ELF-1 (cell line): Measurements from ENCODE around the gene CLIC3.
"Not testable (repeated sequence)": the region's sequence is repeated elsewhere in the genome, so short reads cannot be mapped to it uniquely, and the experiment has no call there.

Experiments
- DNase-seq: peaks from one replicate; pipeline ENCODE4 v3.0.0-alpha.2; 2016; ENCODE audit warnings: low read depth, low spot score

The CLIC3 gene

GRCh38 chr9:137017071-137017470 lies 20.7 kb upstream of the CLIC3 start:
- no peak for DNase-seq

GRCh38 chr9:137016436-137016835 lies 20.1 kb upstream of the CLIC3 start:
- DNase-seq = no peak

GRCh38 chr9:137015976-137016375 lies 19.6 kb upstream of the CLIC3 start:
- no peak for DNase-seq

GRCh38 chr9:137015540-137015930 lies 19.2 kb upstream of the CLIC3 start:
- no peak for DNase-seq

- no peak for DNase-seq
These were observed 18.6 kb upstream of the CLIC3 start for GRCh38 chr9:137014776-137015539.

- DNase-seq = no peak
These were observed 17.8 kb upstream of the CLIC3 start for GRCh38 chr9:137014166-137014565.

- DNase-seq = no peak
These were observed 17.2 kb upstream of the CLIC3 start for GRCh38 chr9:137013571-137013940.

- DNase-seq = no peak
These were observed 16.6 kb upstream of the CLIC3 start for GRCh38 chr9:137012694-137013570.

- no peak for DNase-seq
These were observed 15.7 kb upstream of the CLIC3 start for GRCh38 chr9:137011907-137012675.

- DNase-seq = no peak
These were observed 14.8 kb upstream of the CLIC3 start for GRCh38 chr9:137011156-137011555.

GRCh38 chr9:137009938-137010732 lies 13.8 kb upstream of the CLIC3 start:
- DNase-seq = no peak

- no peak for DNase-seq
These were observed 12.8 kb upstream of the CLIC3 start for GRCh38 chr9:137009217-137009616.

GRCh38 chr9:137008312-137008711 lies 11.9 kb upstream of the CLIC3 start:
- no peak for DNase-seq

- no peak for DNase-seq
These were observed 11.5 kb upstream of the CLIC3 start for GRCh38 chr9:137007816-137008270.

GRCh38 chr9:137007108-137007815 lies 10.9 kb upstream of the CLIC3 start:
- no peak for DNase-seq

- no peak for DNase-seq
These were observed 10.0 kb upstream of the CLIC3 start for GRCh38 chr9:137006116-137007003.

- DNase-seq = not testable (repeated sequence)
These were observed 7.9 kb upstream of the CLIC3 start for GRCh38 chr9:137004285-137004684.

GRCh38 chr9:137002646-137003041 lies 6.3 kb upstream of the CLIC3 start:
- DNase-seq = no peak

- no peak for DNase-seq
These were observed 5.7 kb upstream of the CLIC3 start for GRCh38 chr9:137001857-137002645.
